ENCODE data around the gene TXNRD2. TPM values are rescaled to one million over a fixed set of nuclear protein-coding genes. Genes with fewer than 3 reads are reported as not detected.
"Not testable (repeated sequence)": the region's sequence is repeated elsewhere in the genome, so short reads cannot be mapped to it uniquely, and the experiment has no call there.

TXNRD2 gene
- total RNA-seq, 2 experiments from 2014 or later: 22.9 to 23.6 TPM

- H3K4me3 Mint-ChIP-seq: peak overlapping the region; percentile 96
- peaks cover 36% of the 10 kb centered on the region for H3K4me1 Mint-ChIP-seq (ENCODE audit: low read depth)
- CTCF ChIA-PET: interaction anchor here (0.6 to 1.6 kb wide), 6 partner anchors 10 to 212 kb away, joined by 3 to 5 read pairs (median 4); no protein-coding TSS in a partner anchor
- H3K27ac Mint-ChIP-seq: peak overlapping the region; percentile 93
- DNase-seq: peak; percentile 44
- no peaks in the 10 kb centered on the region for H3K27me3 Mint-ChIP-seq (ENCODE audit: low read depth)
- peaks cover 14% of the 10 kb centered on the region for H3K36me3 Mint-ChIP-seq (ENCODE audit: low read depth)
- intact Hi-C loops (cut with micrococcal nuclease): loop anchor here (1.0 kb wide), 1 partner anchor 51 kb away; no protein-coding TSS in a partner anchor
- no peaks in the 10 kb centered on the region for H3K9me3 Mint-ChIP-seq
These were observed 801 bp upstream of the TXNRD2 start for GRCh38 chr22:19942157-19943081.

GRCh38 chr22:19940536-19941364, 868 bp downstream of the TXNRD2 start:
- CTCF ChIA-PET: interaction anchor here (0.5 kb wide), 1 partner anchor 12 kb away, joined by 5 read pairs; no protein-coding TSS in a partner anchor
- peaks cover 13% of the 10 kb centered on the region for H3K9me3 Mint-ChIP-seq
- peak overlapping the region; percentile 96 for H3K4me3 Mint-ChIP-seq
- peak overlapping the region; percentile 73 for H3K27ac Mint-ChIP-seq
- DNase-seq: no peak
- no peaks in the 10 kb centered on the region for H3K27me3 Mint-ChIP-seq (ENCODE audit: low read depth)
- H3K36me3 Mint-ChIP-seq (ENCODE audit: low read depth): peaks cover 26% of the 10 kb centered on the region
- intact Hi-C loops (cut with micrococcal nuclease): loop anchor here (2.0 kb wide), 2 partner anchors 86 to 510 kb away; partner anchors contain the start of genes GNB1L, HIRA and RTL10
- peaks cover 26% of the 10 kb centered on the region for H3K4me1 Mint-ChIP-seq (ENCODE audit: low read depth)

- Mint-ChIP-seq H3K27me3 (ENCODE audit: low read depth) (no peaks in the 10 kb centered on the region), H3K27ac (no peak overlapping the region), H3K4me3 (no peak overlapping the region), H3K36me3 (ENCODE audit: low read depth) (peaks cover 32% of the 10 kb centered on the region), H3K4me1 (ENCODE audit: low read depth) (peaks cover 14% of the 10 kb centered on the region), H3K9me3 (peaks cover 19% of the 10 kb centered on the region)
- CTCF ChIA-PET: interaction anchor here (0.8 to 1.2 kb wide), 3 partner anchors 11 to 207 kb away, joined by 3 to 4 read pairs (median 3); no protein-coding TSS in a partner anchor
- intact Hi-C loops (cut with micrococcal nuclease): no loop called here
- DNase-seq: no peak
These were observed 3.8 kb downstream of the TXNRD2 start for GRCh38 chr22:19937616-19938473.

GRCh38 chr22:19936513-19936912, 5.1 kb downstream of the TXNRD2 start:
- H3K9me3 Mint-ChIP-seq: peaks cover 19% of the 10 kb centered on the region
- peaks cover 25% of the 10 kb centered on the region for H3K36me3 Mint-ChIP-seq (ENCODE audit: low read depth)
- intact Hi-C loops (cut with micrococcal nuclease): no loop called here
- CTCF ChIA-PET: interaction anchor here (0.6 to 1.2 kb wide), 3 partner anchors 15 to 206 kb away, joined by 3 to 4 read pairs (median 3); no protein-coding TSS in a partner anchor
- no peak overlapping the region for H3K27ac Mint-ChIP-seq
- H3K4me1 Mint-ChIP-seq (ENCODE audit: low read depth): peaks cover 8% of the 10 kb centered on the region
- H3K4me3 Mint-ChIP-seq: no peak overlapping the region
- no peak for DNase-seq
- H3K27me3 Mint-ChIP-seq (ENCODE audit: low read depth): no peaks in the 10 kb centered on the region

- CTCF ChIA-PET: not testable (repeated sequence)
These were observed 6.4 kb downstream of the TXNRD2 start for GRCh38 chr22:19935123-19935718.

GRCh38 chr22:19933341-19934241, 8.0 kb downstream of the TXNRD2 start:
- Mint-ChIP-seq H3K27ac (no peak overlapping the region), H3K4me3 (no peak overlapping the region), H3K36me3 (ENCODE audit: low read depth) (peaks cover 30% of the 10 kb centered on the region), H3K9me3 (peaks cover 19% of the 10 kb centered on the region), H3K4me1 (ENCODE audit: low read depth) (no peaks in the 10 kb centered on the region), H3K27me3 (ENCODE audit: low read depth) (no peaks in the 10 kb centered on the region)
- CTCF ChIA-PET: interaction anchor here (0.6 kb wide), 1 partner anchor 15 kb away, joined by 4 read pairs; no protein-coding TSS in a partner anchor
- intact Hi-C loops (cut with micrococcal nuclease): no loop called here
- no peak for DNase-seq

More at GRCh38 chr22:19935123-19935718, 6.4 kb downstream of the TXNRD2 start:
- H3K27ac Mint-ChIP-seq; intact Hi-C loops (cut with micrococcal nuclease); H3K27me3 Mint-ChIP-seq (ENCODE audit: low read depth); H3K4me3 Mint-ChIP-seq; DNase-seq; H3K4me1 Mint-ChIP-seq (ENCODE audit: low read depth): not testable (repeated sequence)
- Mint-ChIP-seq H3K36me3 (ENCODE audit: low read depth) (peaks cover 28% of the 10 kb centered on the region), H3K9me3 (peaks cover 19% of the 10 kb centered on the region)

GRCh38 chr22:19932367-19933206, 9.0 kb downstream of the TXNRD2 start:
- DNase-seq: no peak
- intact Hi-C loops (cut with micrococcal nuclease): no loop called here
- H3K9me3 Mint-ChIP-seq: peaks cover 19% of the 10 kb centered on the region
- H3K4me3 Mint-ChIP-seq: no peak overlapping the region
- peaks cover 28% of the 10 kb centered on the region for H3K36me3 Mint-ChIP-seq (ENCODE audit: low read depth)
- no peaks in the 10 kb centered on the region for H3K4me1 Mint-ChIP-seq (ENCODE audit: low read depth)
- H3K27ac Mint-ChIP-seq: peak overlapping the region; percentile 35
- CTCF ChIA-PET: interaction anchor here (0.6 to 1.2 kb wide), 2 partner anchors 10 to 15 kb away, joined by 3 read pairs; no protein-coding TSS in a partner anchor
- no peaks in the 10 kb centered on the region for H3K27me3 Mint-ChIP-seq (ENCODE audit: low read depth)

- H3K4me1 Mint-ChIP-seq (ENCODE audit: low read depth): no peaks in the 10 kb centered on the region
- intact Hi-C loops (cut with micrococcal nuclease): no loop called here
- H3K9me3 Mint-ChIP-seq: peaks cover 14% of the 10 kb centered on the region
- no peaks in the 10 kb centered on the region for H3K27me3 Mint-ChIP-seq (ENCODE audit: low read depth)
- no peak for DNase-seq
- no peak overlapping the region for H3K4me3 Mint-ChIP-seq
- H3K27ac Mint-ChIP-seq: no peak overlapping the region
- CTCF ChIA-PET: interaction anchor here (1.2 kb wide), 1 partner anchor 16 kb away, joined by 3 read pairs; no protein-coding TSS in a partner anchor
- H3K36me3 Mint-ChIP-seq (ENCODE audit: low read depth): peaks cover 18% of the 10 kb centered on the region
These were observed 10.1 kb downstream of the TXNRD2 start for GRCh38 chr22:19931514-19931913.

- H3K4me3 Mint-ChIP-seq: no peak overlapping the region
- no peaks in the 10 kb centered on the region for H3K4me1 Mint-ChIP-seq (ENCODE audit: low read depth)
- H3K27ac Mint-ChIP-seq: no peak overlapping the region
- intact Hi-C loops (cut with micrococcal nuclease): no loop called here
- CTCF ChIA-PET: interaction anchor here (0.5 to 1.2 kb wide), 2 partner anchors 17 to 78 kb away, joined by 3 read pairs; no protein-coding TSS in a partner anchor
- H3K9me3 Mint-ChIP-seq: peaks cover 7% of the 10 kb centered on the region
- no peak for DNase-seq
- no peaks in the 10 kb centered on the region for H3K27me3 Mint-ChIP-seq (ENCODE audit: low read depth)
- peaks cover 13% of the 10 kb centered on the region for H3K36me3 Mint-ChIP-seq (ENCODE audit: low read depth)
These were observed 10.8 kb downstream of the TXNRD2 start for GRCh38 chr22:19930551-19931486.
